Aortic smooth muscle cell (primary cell): ENCODE data around the gene LCN15. TPM values are rescaled to one million over a fixed set of nuclear protein-coding genes. Genes with fewer than 3 reads are reported as not detected.

Experiments used
- total RNA-seq: library from RNA; depleted of rRNA; stranded (reverse); fragments of >200 nt; gene quantifications from 2 replicates; pipeline ENCODE4 v1.2.3, GENCODE V29; 2014

LCN15 gene, protein sequence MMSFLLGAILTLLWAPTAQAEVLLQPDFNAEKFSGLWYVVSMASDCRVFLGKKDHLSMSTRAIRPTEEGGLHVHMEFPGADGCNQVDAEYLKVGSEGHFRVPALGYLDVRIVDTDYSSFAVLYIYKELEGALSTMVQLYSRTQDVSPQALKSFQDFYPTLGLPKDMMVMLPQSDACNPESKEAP
- total RNA-seq = not detected in 2 replicates

DNA sequence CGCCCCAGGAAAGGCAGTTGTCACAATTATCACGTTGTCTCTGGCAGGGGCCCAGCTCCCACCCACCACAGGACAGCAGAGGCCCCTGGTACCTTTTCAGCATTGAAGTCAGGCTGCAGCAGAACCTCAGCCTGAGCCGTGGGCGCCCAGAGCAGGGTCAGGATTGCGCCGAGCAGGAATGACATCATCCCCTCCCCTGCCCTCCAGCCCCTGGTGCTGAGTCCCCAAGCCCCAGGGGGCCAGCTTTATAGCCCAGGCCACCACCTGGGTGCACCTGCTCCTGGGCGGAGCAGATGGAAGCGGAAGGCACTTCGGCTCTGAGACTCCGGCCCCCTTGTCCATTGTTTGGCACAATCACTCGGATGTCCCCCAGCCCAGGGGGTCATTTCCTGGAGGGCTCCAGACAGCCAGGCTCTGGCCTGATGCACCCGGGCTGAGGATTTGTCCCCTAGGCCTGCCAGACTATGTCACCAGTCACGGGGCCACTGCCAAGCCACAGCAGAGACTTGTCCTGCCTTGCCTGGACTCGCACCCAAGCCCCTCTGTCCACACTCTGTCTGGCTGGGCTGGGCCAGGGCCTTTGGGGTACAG is at the start of gene LCN15:
LCN15 (minus strand) TSS at position 218 of the 591 bp plus-strand sequence; CDS start at position 188, 30 bp downstream.

DNA sequence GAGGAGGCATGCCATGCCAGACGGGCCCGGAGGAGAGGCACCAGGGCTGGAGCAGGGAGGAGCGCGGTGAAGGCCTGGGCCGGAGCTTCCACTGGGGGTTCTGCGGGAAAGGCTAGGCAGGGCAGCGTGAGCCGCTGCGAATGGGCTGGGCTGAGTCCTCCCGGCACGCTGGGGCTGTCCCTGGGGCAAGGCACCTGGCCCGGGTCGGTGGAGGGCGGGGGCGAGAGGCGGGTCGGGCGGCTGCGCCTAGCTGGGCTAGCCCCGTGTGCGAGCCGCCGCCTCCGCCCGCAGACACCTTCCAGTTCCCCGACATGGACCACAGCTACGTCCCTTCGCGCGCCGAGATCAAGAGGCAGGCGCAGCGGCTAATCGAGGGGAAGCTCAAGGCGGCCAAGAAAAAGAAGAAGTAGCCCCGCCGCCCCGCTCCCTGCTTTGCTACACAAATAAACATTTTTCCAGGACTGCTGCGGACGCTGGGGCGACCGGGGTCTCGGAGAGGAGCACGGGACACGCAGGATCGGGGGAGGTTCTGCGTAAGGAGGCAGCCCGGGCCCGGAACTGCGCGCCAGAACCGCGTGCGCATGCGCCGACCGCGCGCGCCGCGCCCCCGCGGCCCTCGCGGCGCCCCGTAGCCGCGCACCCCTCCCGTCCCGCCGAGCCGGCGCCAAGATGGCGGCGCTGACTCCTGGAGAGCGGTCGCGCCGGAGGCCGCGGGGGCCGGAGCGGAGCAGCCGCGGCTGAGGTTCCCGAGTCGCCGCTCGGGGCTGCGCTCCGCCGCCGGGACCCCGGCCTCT is 43.2 kb upstream of the LCN15 start, which contains the start of gene RABL6:
RABL6 (plus strand) TSS at position 668 of the 794 bp plus-strand sequence. CDS start 249 bp downstream, outside the sequence.

DNA sequence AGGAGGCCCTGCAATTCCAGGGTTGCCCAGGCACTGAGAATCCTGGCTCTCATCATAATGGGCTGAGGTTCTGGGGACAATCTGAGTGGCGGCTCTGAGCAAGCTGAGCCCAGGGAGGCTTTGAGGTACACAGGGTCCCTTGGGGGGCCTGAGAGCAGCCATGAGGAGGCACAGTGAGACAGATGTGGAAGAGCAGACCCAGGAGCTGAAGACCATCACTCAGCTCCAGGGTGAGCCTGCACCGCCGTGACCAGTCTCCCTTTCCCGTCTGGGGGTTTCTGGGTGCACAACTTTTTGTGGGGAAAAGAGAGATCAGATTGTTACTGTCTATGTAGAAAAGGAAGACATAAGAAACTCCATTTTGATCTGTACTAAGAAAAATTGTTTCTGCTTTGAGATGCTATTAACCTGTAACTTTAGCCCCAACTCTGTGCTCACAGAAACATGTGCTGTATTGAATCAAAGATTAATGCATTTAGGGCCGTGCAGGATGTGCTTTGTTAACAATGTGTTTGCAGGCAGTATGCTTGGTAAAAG is 32.0 kb upstream of the LCN15 start, which contains the start of gene CCDC183:
CCDC183 (plus strand) TSS at position 101 of the 537 bp plus-strand sequence; CDS start at position 161, 60 bp downstream.

DNA sequence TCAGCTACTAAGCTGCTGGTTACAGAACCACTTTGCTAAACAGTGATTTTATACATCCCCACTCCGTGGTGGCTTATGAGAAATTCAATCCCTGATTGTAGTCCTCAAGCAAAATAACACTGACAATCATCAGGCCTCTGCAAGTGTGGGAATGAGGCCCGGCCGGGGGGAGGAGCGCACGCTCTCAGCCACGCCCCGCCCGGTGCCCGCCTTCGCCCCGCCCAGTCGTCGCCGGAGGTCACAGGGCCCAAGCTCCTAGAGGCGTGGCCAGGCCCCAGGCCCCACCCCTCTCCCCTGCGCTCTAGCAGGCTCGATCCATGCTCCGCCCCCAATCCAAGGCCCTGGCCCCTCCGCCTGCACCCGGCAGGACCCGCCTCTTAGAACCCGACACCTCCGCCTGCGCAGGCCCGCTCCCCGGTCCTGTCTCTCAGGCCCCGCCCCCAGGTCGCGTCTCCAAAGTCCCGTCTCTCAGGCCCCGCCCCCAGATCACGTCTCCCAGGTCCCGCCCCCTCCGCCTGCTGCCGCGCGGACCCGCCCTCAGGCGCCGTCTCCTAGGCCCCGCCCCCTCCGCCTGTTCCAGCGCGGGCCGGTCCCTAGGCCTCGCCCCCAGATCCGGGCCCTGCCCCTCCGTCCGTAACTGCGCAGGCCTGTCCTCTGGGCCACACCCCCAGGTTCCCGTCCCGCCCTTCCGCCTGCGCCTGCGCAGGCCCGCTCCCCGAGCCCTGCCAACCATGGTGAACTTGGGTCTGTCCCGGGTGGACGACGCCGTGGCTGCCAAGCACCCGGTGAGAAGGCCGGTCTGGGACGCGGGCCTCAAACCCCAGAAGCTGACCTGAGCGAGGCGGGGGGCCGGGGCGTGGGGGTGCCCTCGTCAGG is 26.6 kb upstream of the LCN15 start, which contains the start of gene TMEM141:
TMEM141 (plus strand) TSS at position 705 of the 876 bp plus-strand sequence; CDS start at position 732, 27 bp downstream.

DNA sequence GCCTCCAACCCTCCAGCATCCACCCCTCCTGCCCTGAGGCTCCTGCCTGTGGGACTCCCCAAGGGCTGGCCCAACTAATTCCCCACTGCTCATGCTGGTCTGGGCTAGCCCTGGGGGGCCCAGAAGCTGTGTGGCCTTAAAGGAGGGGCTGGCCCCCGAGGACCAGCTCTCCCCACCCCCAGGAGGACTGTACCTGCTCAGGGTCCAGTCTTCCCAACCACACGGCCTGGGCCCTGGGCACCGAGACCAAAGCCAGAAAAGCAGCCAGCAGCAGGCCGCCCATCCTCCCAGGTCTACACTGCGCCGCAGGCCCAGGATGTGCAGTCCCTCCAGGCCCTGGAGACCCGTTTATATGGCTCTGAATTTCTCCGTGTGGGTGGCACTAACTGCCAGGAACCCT is 16.1 kb downstream of the LCN15 start, which contains the start of gene LCN6:
LCN6 (minus strand) TSS at position 325 of the 400 bp plus-strand sequence; CDS start at position 283, 42 bp downstream.

DNA sequence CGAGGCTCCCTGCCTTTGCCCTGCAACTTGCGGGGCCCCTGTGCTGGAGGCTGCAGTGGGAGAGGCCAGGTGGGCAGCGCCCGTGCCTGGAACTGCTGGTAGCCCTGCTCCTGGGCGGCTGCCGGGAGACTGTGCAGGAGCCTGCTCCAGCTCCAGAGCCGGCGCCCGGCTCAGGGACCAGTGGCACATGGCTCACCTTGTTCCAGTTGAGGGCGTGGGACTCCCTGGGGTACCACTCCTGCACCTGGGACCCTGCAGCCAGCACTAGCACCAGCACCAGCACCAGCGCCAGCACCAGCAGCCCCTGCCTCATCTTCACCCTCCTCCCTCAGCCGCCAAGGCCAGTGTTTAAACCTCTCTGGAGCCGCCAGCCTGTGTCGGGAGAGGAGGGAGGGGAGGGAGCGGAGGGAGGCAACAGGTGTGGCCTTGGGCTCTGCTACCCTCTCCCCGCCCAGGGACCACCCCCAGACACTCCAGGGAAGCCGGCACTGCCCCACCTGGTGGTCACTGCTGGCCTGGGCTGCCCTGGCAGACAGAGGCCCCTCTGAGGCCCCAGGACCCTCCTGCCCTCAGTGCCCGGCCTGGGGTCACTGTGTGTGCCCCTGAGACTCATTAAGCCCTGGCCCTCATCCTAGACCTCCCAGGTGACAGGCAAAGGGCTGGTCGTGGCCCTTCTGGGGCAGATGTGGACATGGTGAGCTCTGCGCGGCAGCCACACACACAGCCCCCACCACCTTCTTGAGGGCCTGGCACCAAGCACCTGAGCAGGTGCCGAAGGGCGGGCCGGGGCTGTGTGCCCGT is 21.5 kb downstream of the LCN15 start, which contains the start of gene LCN10:
LCN10 (minus strand) TSS at position 350 of the 801 bp plus-strand sequence; CDS start at position 313, 37 bp downstream.

DNA sequence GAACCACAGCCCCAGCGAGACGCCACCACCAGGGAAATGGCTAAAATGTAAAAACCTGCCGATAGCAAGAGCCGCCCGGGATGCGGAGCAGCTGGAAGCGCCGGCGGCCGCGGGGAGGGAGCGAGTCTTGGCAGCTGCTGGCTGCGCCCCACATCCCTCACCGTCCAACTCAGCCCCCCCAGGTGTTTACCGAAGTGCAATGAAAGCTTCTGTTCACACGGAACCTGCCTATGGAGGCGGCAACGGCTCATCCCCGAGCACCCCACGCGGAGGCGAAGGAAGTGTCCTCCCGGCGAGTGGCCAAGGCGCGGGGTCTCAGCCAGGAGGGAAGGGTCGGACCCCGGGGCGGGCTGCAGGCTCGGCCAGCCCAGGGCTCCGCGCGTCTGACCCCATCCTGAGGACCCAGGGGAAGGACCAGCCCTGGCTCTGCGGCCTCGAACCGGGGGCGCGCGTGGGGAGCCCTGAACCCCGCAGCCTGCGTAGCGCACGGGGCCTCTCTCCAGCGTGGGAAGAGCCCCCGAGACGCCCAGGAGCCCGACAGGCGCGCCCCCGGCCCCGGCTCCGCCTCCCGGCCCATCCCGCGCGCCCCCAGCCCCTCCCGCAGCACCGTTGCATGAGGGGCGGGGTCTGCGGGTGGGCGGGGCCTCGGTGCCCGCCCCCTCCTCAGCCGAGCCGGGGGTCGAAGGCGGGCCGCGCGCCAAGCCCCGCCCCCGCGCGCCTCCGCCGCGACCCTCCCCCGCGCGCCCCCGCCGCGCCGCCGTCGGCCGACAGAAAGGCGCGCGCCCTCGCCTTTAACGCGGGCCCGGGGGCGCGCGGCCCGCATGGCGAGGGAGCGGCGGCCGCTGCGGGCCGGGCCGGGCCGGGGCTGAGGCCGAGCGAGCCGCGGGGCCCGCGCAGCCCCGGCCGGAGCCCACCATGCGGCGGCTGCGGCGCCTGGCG is 52.3 kb downstream of the LCN15 start, which contains the start of gene DIPK1B:
DIPK1B (plus strand) TSS at position 822 of the 939 bp plus-strand sequence; CDS start at position 916, 94 bp downstream.

Other genes with a start within 250 kb of the LCN15 start
- gene NOTCH1, start 218.5 kb downstream of the LCN15 start, total RNA-seq = 23.5 and 39.6 TPM in 2 replicates
- gene EGFL7, start 101.6 kb downstream of the LCN15 start, total RNA-seq = 15.5 and 15.7 TPM in 2 replicates
- 27.5 and 37.8 TPM in 2 replicates for gene AGPAT2, start 77.1 kb downstream of the LCN15 start, total RNA-seq
- 1.4 and 2.6 TPM in 2 replicates for gene DIPK1B, start 51.9 kb downstream of the LCN15 start, total RNA-seq
- not detected in 2 replicates for gene LCN10, start 21.6 kb downstream of the LCN15 start, total RNA-seq
- gene LCN6, start 16.0 kb downstream of the LCN15 start, total RNA-seq = not detected in 2 replicates
- not detected in 2 replicates for gene LCN8, start 6.3 kb downstream of the LCN15 start, total RNA-seq
- 66.0 and 77.2 TPM in 2 replicates for gene TMEM141, start 26.8 kb upstream of the LCN15 start, total RNA-seq
- gene CCDC183, start 31.8 kb upstream of the LCN15 start, total RNA-seq = 0.19 and 0.26 TPM in 2 replicates
- gene RABL6, start 43.4 kb upstream of the LCN15 start, total RNA-seq = 57.2 and 62.2 TPM in 2 replicates
- gene AJM1, start 78.0 kb upstream of the LCN15 start, total RNA-seq = 1.1 TPM in 2 replicates
- 161 and 208 TPM in 2 replicates for gene PHPT1, start 84.9 kb upstream of the LCN15 start, total RNA-seq
- 0.40 and 0.68 TPM in 2 replicates for gene MAMDC4, start 87.8 kb upstream of the LCN15 start, total RNA-seq
- gene EDF1, start 101.8 kb upstream of the LCN15 start, total RNA-seq = 511 and 536 TPM in 2 replicates
- 6.6 and 11.6 TPM in 2 replicates for gene TRAF2, start 122.0 kb upstream of the LCN15 start, total RNA-seq
- 144 and 185 TPM in 2 replicates for gene FBXW5, start 180.2 kb upstream of the LCN15 start, total RNA-seq
- gene C8G, start 180.7 kb upstream of the LCN15 start, total RNA-seq = 0.13 and 0.44 TPM in 2 replicates
- gene LCN12, start 187.8 kb upstream of the LCN15 start, total RNA-seq = 0.26 and 0.37 TPM in 2 replicates
- gene PTGDS, start 213.0 kb upstream of the LCN15 start, total RNA-seq = 9.8 and 21.8 TPM in 2 replicates
- gene LCNL1, start 218.5 kb upstream of the LCN15 start, total RNA-seq = 0.44 and 1.6 TPM in 2 replicates
- 11.6 and 15.6 TPM in 2 replicates for gene PAXX, start 227.9 kb upstream of the LCN15 start, total RNA-seq
- 4.8 and 5.2 TPM in 2 replicates for gene CLIC3, start 232.1 kb upstream of the LCN15 start, total RNA-seq